GM12892 (cell line): ENCODE data around the gene SHROOM2.
"Not testable (repeated sequence)": the region's sequence is repeated elsewhere in the genome, so short reads cannot be mapped to it uniquely, and the experiment has no call there.

ENCODE experiments used
- DNase-seq: peaks from one replicate; pipeline ENCODE4 v3.0.0; 2011; ENCODE audit not compliant: insufficient read length
- FAIRE-seq: peaks from 2 replicates; lab custom pipeline; 2011; peaks lifted over from hg19 to GRCh38; lab: Jason Lieb, UNC
- POLR2A ChIP-seq: IDR thresholded peaks from 2 replicates; pipeline ENCODE4 v1.6.1; 2011; ENCODE audit warnings: low read depth, low read length, control low read depth
- POLR2AphosphoS5 ChIP-seq: IDR thresholded peaks from 2 replicates; pipeline ENCODE4 v1.6.1; 2011; ENCODE audit warnings: low read depth, low read length, control low read depth
- TAF1 ChIP-seq: IDR thresholded peaks from 2 replicates; pipeline ENCODE4 v1.6.1; 2011; ENCODE audit warnings: low read depth, mild to moderate bottlenecking, control low read depth, low read length, borderline replicate concordance

The SHROOM2 gene

GRCh38 chrX:9765072-9765736, 21.0 kb upstream of the SHROOM2 start:
- TF ChIP-seq POLR2AphosphoS5, result no peak
- TF ChIP-seq POLR2A, result no peak
- no peak for TF ChIP-seq TAF1
- DNase-seq (no peak), FAIRE-seq (no peak)

GRCh38 chrX:9765737-9766097, 20.5 kb upstream of the SHROOM2 start, which contains the start of gene GPR143:
Gene GPR143 (minus strand): TSS chrX:9765847. CDS start chrX:9765817, 30 bp downstream.
- FAIRE-seq (no peak), DNase-seq (no peak)
- no peak for TF ChIP-seq POLR2AphosphoS5
- no peak for TF ChIP-seq POLR2A
- no peak for TF ChIP-seq TAF1

- DNase-seq, result no peak
- no peak for FAIRE-seq
Measured at GRCh38 chrX:9767375-9767774, 18.9 kb upstream of the SHROOM2 start.

GRCh38 chrX:9768321-9768839, 17.8 kb upstream of the SHROOM2 start:
- not testable (repeated sequence) for DNase-seq, FAIRE-seq

More at GRCh38 chrX:9767375-9767774, 18.9 kb upstream of the SHROOM2 start:
- TF ChIP-seq TAF1 (no peak), POLR2A (no peak), POLR2AphosphoS5 (no peak)

GRCh38 chrX:9770319-9770718, 15.9 kb upstream of the SHROOM2 start:
- DNase-seq, result no peak
- no peak for TF ChIP-seq TAF1
- TF ChIP-seq POLR2AphosphoS5, result no peak
- TF ChIP-seq POLR2A, result no peak
- no peak for FAIRE-seq

- TF ChIP-seq POLR2AphosphoS5 (no peak), TAF1 (no peak), POLR2A (no peak)
- DNase-seq, result no peak
- no peak for FAIRE-seq
Measured at GRCh38 chrX:9772943-9773342, 13.3 kb upstream of the SHROOM2 start.

- FAIRE-seq (no peak), DNase-seq (no peak)
- TF ChIP-seq POLR2A (no peak), TAF1 (no peak), POLR2AphosphoS5 (no peak)
Measured at GRCh38 chrX:9775930-9776329, 10.3 kb upstream of the SHROOM2 start.

- DNase-seq (no peak), FAIRE-seq (no peak)
- TF ChIP-seq TAF1, result no peak
Measured at GRCh38 chrX:9781941-9782340, 4.3 kb upstream of the SHROOM2 start.

- TF ChIP-seq TAF1 (no peak), POLR2AphosphoS5 (no peak), POLR2A (no peak)
- no peak for FAIRE-seq
Measured at GRCh38 chrX:9784332-9784731, 1.9 kb upstream of the SHROOM2 start.

GRCh38 chrX:9785254-9785943, 830 bp upstream of the SHROOM2 start:
- FAIRE-seq (no peak), DNase-seq (no peak)
- TF ChIP-seq POLR2AphosphoS5 (no peak), TAF1 (no peak), POLR2A (no peak)

More at GRCh38 chrX:9784332-9784731, 1.9 kb upstream of the SHROOM2 start:
- DNase-seq, result no peak

- DNase-seq, result no peak
- no peak for FAIRE-seq
- TF ChIP-seq POLR2A (no peak), TAF1 (no peak), POLR2AphosphoS5 (no peak)
Measured at GRCh38 chrX:9786798-9787635, 788 bp downstream of the SHROOM2 start.

- DNase-seq (no peak), FAIRE-seq (no peak)
- TF ChIP-seq POLR2AphosphoS5 (no peak), POLR2A (no peak), TAF1 (no peak)
Measured at GRCh38 chrX:9788911-9789310, 2.7 kb downstream of the SHROOM2 start.
